Kidney capillary endothelial cell (primary cell): ENCODE results near the gene EXOC4.

Experiments
- DNase-seq: peaks from one replicate; pipeline ENCODE4 v3.0.0-alpha.2; 2018; ENCODE audit warnings: low spot score

The EXOC4 gene

DNA sequence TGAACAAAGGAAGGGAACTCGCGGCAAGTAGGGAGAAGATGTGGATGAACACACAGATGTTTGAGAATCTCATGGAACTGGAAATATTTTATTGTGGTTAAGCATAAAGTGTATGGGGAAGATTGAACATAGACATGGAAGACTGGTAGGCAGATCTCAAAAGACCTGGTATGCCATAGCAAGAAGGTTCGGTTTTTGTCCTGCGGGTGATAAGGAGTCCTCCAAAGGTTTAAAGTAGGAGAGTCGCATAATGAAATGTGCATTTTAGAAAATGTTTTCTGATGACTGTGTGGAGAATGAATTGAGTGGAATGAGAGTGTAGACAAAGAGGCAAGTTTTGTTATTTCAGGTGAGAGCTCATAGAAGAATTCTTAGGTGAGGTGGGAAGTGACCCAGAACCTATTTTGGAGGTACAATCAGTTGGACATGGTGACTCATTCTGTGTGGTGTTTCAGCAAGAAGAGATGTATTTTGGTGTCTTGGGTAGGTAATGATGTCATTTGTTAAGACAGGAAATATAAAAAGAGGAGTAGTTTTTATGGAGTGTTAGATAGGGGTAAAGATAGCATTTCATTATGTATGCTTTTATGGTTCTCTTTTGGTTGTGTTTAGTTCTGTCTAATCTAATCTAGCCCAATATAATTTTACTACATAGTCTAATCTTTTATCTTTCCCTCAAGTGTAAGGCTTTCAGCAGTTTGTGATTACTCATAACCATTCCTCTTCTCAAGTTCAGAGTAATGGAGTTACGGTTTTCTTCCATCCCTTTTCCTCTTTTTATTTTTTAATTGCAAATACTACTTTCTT, 239.2 kb downstream of the EXOC4 start:
- peak; percentile 4 for DNase-seq

DNA sequence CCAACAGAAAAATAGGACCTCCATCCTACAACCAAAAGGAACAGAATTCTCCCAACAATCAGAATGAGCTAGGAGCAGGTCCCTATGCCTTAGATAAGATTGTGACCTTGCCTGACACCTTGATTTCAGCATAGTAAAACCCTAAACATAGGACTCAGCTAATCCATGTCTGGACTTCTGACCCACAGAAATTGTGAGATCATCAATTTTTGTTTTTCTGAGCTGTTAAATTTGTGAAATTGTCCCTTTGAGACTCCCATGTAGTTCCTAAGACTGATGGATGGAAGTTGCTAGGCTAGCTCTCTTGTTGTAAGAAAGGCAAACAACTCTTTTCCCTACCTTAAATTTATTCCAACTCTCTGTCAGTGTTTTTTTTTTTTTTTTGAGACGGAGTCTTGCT, 244.2 kb downstream of the EXOC4 start:
- DNase-seq, result no peak

DNA sequence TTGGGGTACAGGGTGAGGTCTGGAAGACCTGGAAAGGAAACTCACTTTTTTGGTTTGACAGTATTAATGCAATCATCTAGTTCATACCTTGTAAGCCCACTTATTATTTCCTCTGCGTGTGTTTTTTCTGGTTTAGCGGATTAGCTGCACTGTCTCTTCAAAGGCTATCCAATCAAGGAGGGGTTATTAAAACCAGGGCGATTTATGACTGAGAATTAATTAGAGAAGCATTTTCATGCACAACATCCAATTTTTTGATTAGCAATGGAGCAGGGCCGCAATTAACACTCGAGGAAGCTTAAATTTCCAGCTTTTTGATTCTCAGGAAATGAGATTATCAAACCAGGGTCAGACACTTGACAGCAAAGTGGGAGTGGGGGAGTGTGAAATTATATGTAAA, 248.9 kb downstream of the EXOC4 start:
- DNase-seq, result no peak

DNA sequence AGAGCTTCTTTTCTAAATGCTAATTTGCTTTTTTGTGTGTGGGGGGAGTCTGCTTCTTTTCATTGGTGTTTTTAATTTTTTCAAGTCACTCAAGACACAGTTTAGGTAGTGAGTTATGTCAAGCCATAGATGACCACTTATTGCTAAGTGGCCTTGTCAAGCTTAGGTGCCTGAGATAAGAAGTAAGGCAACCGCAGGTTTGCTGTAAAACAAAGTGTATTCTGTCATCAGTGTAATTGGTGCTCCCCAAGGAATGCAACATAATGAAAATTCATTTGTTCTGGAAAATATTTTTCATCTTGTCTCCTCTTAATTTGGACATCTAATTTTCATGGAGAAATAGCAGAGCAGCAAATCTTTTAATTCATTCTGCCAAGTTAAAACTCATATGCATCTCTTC, 249.6 kb downstream of the EXOC4 start:
- no peak for DNase-seq

DNA sequence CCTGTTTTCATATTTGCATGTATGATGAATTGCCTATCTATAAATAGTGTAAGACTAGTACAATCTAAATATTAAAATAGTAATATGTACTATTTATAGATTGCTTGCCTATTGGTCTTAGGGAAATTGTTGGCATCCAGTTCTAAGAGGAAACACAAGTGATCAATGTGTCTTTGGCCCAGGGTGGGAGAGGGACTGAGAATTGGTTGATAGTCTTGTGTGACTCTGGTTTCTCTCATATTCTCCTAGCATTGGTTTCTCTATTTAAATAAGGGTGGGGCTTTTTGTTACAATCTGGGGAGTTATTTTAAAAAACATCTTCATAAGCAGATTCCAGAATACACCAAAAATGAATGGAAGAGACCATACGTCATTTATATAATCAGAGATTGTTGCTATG, 250.1 kb downstream of the EXOC4 start:
- no peak for DNase-seq

DNA sequence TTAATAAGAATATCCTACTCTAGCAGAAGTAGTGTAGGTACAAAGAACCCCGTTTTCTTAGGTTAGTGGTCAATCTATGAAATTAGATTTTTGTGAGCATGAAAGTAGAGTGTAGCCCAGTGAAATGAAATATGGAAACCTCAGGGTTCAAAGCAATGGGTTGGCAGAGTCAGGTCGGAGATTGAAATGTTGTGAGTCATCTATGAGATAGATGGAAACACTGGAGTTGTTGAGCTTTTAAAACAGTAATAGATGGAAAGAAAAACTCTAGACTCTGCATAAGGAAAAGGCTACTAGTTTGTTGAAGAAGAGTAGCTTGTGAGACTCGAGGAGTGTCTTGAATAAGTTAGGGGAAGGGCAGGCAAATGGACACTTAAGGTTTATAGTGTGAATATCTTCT, 251.9 kb downstream of the EXOC4 start:
- DNase-seq, result no peak

DNA sequence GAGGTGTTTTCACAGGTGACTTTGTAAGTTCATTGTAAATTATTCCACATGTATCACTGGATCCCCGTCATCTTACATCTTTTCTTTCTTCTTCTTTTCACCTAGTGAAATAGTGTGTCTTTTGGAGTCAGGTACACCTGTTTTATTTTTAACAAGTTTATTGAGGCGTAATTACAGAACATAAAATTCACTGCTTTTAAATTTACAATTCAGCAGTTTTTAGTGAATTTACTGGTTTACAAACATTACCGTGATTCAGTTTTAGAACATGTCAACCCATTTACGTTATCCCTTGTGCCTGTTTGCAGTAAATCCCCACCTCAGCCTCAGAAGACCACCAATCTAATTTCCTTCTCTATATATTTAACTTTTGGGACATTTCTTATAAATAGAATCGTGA, 256.9 kb downstream of the EXOC4 start:
- no peak for DNase-seq

DNA sequence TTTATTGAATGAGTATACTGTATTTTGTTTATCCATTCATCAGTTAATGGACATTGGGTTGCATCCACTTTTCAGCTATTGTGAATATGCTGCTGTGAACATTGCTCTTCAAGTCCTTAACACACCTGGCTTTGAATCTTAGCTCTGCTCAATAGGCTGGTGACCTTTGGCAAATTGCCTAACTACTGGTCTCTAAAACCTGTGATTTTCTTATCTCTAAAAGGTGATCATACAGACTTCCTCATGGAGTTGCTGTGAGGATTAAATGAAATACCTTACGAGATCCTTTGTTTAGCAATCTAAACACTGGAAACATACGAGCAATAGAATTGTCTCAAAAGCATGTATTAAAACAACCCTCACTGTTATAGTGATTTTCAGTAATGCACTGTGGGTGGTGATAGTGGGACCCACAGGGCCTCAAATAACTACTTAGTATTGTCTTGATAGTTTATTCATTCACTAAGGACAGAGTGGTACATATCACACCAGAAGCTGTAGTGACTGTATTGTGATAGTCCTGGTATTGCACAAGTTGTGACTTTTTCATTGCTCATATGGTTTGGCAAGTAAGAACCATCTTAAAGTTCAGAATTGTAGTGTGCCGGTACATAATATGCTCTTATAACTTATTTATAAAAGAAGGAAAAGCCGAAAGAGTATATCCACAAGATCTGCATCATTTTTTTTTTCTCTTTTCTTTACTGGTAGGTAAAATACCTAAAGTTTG, 257.6 kb downstream of the EXOC4 start:
- DNase-seq, result no peak

DNA sequence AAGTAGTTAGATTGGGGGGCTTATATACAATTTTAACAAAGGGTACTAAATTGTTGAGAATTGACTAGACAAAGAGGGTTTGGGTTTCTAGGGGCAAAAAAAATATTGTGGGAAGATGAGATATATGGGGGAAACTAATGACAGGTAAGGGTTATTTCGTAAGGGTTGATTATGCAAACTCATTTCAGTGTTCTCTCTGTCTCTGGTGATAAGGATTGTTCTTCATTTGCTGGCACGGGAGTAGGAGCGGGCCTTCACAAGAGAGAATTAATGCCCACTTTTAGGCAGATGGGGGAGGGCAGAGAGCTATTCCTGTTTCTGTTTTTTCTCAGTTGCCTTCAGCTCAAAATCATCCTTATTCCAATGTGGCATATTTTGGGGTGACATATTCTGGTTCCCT, 258.4 kb downstream of the EXOC4 start:
- no peak for DNase-seq

DNA sequence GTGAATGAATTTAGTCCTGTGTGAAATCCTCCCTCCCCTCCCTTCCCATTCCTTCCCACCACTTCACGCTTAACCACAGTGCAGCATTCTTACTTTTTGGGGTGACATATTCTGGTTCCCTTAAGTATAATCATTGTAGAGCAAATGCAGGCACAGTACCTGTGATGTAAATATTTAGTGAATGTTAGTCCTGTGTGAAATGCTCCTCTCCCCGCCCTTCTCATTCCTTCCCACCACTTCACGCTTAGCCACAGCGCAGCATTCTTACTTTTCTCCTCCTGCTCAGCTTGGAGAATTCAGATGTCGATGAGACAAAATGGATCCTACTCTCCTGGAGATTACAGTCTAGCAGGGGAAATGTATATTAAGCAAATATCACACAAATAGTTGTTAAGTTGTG, 258.8 kb downstream of the EXOC4 start:
- DNase-seq, result no peak

DNA sequence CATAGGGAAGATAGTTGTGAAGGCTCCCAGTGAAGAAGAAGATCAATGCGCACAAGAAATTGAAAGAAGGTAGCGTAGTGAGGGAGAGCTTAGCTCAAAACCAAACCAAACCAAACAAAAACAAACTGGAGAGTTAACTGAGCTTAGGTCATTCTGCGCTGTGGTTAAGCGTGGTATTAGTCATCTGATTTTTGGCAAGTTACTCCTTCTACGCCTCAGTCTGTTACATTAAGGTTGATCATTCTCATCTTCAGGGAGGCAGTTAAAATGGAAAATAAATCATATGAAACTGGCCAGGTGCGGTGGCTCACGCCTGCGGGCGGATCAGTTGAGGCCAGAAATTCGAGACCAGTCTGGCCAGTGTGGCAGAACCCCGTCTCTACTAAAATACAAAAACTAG, 259.7 kb downstream of the EXOC4 start:
- no peak for DNase-seq

DNA sequence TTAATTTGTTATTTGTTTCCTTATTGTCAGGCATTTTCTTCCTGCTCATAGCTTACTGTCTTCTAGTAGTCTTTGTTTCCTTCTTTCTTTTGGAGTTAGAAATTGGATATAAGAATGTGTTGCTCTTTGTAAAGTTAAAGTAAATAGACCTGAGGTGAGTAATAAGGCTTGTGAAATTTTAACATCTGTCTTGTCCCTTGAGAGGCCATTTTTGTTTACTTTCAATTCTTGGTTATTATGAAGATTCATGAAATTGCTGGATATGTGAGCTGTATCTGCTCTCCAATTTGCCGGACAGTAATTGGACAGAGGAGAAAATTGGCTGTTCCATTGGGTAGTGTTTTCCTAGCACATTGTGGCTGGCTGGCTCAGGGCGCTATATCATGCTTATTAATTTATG, 260.7 kb downstream of the EXOC4 start:
- no peak for DNase-seq

DNA sequence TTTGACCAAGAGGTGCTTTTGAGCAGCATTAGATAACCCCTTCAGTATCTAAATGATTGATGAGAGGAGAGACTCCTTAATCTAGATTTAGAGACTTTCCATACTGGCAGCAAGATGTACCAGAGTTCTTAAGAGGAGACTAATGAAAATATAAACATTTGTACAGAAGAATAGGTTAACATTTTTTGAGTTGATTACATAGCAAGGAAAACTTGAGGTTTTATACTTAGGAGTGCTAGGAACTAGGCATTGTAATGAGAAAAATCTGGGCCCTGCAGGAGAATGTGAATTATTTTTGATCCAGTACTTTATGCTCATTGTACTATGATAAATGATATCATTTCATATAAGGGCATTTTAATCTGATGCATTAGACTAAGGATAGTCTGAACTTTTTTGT, 261.7 kb downstream of the EXOC4 start:
- DNase-seq, result no peak

DNA sequence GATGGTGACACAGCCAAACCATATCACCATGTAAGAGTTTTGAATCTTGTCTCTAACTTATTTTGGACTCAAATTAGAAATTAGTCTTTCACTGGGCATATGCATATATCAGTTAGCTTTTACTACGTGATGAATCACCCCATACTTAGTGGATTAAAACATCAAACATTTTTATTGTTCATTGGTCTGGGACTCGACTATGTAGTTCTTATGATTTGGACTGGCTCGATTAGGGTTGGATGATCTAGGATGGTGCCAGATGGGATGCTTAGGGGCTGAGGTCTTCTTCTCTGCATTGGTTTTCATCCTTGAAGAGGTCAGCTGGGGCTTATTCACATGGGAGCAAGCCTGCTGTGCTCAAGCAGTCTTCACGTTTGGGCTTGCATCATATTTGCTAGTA, 264.9 kb downstream of the EXOC4 start:
- no peak for DNase-seq

DNA sequence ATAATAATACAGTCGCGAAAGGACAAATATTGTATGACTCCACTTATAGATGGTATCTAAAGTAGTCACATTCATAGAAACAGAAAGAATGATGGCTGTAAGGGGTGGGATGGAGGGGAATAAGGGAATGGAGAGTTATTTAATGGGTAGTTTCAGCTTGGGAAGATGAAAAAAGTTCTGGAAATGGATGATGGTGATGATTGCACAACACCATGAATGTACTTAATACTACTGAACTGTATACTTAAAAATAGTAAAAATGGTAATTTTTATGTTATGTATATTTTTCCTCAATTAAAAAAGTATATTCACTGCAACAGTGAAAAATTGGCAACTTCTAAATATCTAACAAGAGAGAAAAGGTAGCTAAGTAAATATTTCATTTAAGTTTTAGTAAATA, 265.8 kb downstream of the EXOC4 start:
- no peak for DNase-seq

DNA sequence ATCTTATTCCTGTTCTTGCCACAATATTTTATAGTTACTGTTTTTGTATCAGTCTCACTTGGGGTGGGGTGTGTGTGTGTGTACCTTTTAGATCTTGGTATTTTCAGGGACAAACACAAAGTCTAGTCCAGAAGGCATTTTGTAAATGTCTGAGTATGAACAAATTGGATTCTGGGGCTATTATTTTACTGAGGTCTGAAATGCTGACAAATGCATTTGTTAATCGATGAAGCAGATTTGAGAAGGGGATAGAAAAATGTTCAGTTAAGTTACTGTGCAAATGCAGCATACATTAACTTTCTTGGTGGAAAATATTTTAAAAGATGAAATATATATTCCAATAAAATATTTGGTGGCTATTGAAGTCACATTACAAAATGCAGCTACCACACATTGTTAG, 267.4 kb downstream of the EXOC4 start:
- no peak for DNase-seq

DNA sequence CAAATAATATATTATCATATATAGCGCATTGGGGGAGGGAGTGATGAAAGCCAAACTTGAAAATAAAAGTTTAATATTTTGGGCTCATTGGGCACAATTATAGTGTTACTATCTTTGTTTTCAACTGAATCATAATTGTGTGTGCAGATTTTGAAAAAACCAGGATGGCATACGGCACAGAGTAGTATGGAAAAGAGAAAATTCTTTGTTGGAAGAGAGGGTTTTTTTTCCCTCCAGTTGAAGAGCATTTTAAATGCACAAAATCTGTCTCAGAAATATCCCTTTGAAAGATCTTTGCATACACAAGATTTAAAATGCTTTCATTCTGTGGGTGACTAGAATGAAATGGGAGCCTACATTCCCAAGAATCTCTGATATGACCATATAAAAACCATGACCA, 269.6 kb downstream of the EXOC4 start:
- no peak for DNase-seq

DNA sequence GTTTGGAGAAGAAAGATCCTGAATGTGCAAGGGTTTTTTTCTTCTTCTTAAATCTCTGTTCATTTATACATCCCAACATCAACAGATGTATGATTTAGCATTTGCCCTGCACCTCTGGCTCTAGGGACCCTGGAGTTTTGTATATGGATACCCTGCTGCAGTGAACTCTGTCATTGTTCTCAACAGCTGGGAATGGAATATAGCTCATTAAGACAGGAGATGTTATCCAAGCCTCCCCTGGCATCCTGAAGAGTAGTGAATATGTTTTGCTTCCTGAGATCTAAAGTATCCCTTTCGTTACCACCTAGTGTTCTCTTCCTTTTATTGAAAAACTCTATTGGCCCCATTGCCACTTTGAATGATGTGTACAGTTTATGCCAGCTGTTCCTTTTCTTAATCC, 275.9 kb downstream of the EXOC4 start:
- DNase-seq, result no peak

DNA sequence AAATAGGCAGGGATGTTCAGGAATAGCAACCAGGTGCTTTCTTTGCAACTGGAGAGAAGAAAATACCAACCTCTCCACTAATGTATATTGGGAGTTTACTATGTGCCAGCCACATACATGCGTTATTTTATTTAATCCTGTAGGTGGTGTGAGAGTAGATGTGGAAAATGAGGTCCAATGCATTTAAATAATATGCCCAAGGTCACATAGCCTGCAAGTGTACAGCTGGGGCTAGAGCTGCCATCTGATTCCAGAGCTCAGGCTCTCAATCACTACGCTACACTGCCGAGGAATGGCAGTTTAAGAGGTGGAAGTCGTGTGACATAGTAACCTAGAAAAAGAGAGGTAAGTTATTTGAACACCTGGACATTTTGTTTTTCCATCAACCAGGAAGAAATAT, 277.0 kb downstream of the EXOC4 start:
- DNase-seq, result no peak

DNA sequence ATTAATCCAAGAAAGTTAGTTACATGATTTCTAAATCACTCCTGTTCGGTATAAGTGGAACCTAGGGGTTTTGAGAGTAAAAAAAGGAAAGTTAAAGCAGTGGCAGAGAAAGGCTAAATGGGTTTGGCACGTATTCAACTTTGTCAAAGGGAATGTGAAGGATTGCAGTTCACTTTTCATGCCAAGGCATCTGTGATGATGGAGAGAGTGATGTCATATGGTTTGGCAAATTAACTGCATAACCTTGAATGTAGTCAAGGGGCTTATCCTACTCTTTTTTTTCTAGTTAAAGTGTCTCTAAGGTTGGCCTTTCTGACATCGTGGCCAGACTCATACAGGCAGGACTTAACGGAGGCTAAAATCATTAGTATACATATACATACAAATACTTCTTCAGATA, 277.8 kb downstream of the EXOC4 start:
- DNase-seq, result no peak

DNA sequence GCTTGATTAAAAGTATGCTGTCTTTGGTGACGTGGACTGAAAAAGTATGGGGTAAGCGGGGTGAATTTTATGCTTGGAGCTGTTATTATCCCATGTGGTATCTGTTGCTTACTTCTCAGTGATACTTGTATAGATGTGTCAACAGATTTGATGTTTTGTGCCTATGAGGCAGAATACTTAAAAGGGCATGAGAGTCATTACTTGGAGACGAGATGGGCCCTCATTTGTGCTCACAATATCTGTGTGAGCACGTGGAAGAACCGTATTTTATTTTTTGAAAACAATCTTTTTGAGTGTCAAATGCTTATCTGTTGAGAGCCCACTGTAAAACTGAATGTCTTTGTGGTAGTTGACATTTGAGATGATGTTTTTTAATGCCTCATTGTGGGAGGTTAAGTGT, 281.9 kb downstream of the EXOC4 start:
- DNase-seq, result no peak

DNA sequence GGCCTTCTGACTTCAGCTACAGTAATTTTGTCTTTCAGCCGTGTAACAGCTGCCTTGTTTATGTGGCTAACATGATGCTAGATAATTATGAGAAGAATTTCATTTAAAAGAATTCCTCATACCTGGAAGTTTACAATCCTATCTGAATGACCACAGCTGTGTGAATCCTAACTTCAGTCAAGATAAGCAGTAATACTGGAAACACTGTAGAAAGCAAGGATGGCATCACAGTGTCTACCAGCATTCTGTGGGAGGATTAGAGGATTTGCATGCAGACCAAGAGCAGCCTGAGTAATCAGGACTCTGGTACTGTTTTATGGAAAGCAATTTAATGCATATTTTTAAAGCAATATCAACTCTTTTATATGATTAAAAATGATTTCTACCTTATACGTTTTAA, 282.4 kb downstream of the EXOC4 start:
- DNase-seq, result no peak

DNA sequence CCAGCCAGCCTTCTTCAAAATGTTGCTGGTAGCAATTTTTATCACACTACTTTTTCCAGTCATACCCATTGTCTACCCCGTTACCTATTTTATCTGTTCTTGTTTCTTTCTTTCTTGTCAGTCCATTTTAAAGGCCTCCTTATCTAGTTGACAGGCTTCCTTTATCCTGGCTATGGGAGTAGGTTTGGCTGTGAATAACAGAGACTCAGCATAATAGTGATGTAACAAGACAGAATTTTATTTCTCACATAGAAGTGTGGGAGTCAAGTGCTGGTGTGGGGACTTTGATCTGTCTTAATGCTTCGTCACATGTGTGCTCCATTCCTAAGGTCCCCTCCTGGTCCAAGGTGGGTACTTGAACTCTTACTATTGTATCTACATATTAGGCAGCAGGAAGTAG, 283.6 kb downstream of the EXOC4 start:
- DNase-seq, result no peak

DNA sequence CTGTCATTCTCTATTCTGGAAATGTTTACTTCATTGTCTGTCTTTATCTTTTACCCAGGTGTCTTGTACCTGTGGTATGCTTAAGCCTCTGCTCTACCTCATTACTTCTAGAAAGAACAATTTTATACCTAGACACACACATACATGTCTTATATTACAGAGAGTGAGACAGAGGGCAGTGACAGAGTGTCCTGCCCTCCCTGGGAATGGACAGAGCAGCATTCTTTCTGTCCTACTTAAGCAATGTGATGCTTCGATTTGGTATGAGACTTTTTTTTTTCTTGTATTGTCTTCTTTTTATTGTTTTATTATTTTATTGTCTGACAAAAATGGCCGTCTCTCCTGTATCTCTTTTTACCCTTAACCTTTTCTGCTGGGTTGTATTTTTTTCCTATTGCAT, 286.1 kb downstream of the EXOC4 start:
- DNase-seq, result no peak
